Measurements from ENCODE around the gene TRAP1. TPM values are rescaled to one million over a fixed set of nuclear protein-coding genes. Genes with fewer than 3 reads are reported as not detected.
A peak's percentile ranks its signal among the peaks of the same experiment; 100 is the strongest.
"Not testable (repeated sequence)": the region's sequence is repeated elsewhere in the genome, so short reads cannot be mapped to it uniquely, and the experiment has no call there.

The TRAP1 gene
- total RNA-seq, 2 experiments from 2014 or later: 277 to 282 TPM

DNA sequence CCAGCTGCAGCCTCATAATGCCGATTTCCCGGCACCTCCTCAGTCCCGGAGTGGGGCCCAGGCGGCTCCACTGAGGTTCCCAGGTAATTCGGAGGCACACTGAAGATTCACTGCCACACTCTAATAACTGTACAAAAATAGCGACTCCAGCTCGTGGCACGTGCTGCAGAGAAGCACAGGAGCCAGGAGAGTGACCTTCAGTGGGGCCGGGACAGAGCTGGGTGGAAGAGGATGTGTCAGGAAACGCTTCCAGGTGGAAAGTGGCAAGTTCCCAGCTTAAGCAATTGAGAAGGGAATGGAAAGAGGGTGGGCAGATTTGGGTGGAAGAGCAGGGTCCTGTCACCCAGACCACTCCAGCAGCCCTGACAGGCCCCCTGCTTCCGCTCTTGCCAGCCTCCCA lies 3.1 kb upstream of the TRAP1 start:
- intact Hi-C loops (cut with micrococcal nuclease): no loop called here
- no peak for DNase-seq
- CTCF ChIA-PET: no interaction called here
- Mint-ChIP-seq H3K27me3 (no peaks in the 10 kb centered on the region), H3K4me3 (no peak overlapping the region), H3K36me3 (peaks cover 5% of the 10 kb centered on the region), H3K27ac (no peak overlapping the region), H3K4me1 (ENCODE audit: low read depth) (peaks cover 14% of the 10 kb centered on the region), H3K9me3 (no peaks in the 10 kb centered on the region)
- POLR2A ChIA-PET: no interaction called here

DNA sequence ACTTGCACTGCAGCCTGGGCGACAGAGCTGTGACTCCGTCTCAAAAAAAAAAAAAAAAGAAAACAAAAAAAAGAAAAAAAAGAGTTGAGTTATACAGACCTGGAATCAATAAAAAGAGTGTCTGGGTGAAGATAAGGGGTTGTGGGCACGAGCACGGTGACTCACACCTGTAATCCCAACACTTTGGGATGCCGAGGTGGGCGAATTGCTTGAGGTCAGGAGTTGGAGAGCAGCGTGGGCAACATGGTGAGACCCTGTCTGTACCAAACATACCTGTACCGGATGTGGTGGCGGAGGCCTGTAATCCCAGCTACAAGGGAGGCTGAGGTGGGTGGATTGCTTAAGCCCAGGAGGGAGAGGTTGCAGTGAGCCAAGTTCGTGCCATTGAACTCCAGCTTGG lies 1.3 kb upstream of the TRAP1 start:
- peaks cover 28% of the 10 kb centered on the region for H3K4me1 Mint-ChIP-seq (ENCODE audit: low read depth)
- DNase-seq: no peak
- H3K27ac Mint-ChIP-seq: no peak overlapping the region
- intact Hi-C loops (cut with micrococcal nuclease): loop anchor here (5.0 to 10.0 kb wide), 2 partner anchors 159 to 536 kb away; no protein-coding TSS in a partner anchor
- ChIA-PET CTCF (no interaction called here), POLR2A (interaction anchor here (0.8 kb wide), 1 partner anchor 535 kb away, joined by 3 read pairs; no protein-coding TSS in a partner anchor)
- H3K36me3 Mint-ChIP-seq: peaks cover 16% of the 10 kb centered on the region
- peak overlapping the region; percentile 59 for H3K4me3 Mint-ChIP-seq
- H3K9me3 Mint-ChIP-seq: no peaks in the 10 kb centered on the region
- no peaks in the 10 kb centered on the region for H3K27me3 Mint-ChIP-seq

DNA sequence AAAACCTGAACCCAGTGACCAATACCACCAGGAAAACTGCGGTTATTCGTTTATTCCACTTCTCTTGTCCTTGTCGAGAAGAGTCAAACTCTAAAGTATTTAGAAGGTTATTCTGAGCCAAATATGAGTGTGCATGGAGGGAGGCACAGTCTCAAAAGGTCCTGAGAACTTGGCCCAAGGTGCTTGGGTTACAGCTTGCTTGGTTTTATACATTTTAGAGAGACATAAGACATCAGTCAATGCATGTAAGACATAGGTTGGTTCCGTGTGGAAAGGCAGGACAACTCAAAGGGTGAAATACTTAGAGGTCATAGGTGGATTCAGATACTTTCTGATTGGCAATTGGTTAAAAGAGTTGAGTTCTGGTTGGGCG lies 681 bp upstream of the TRAP1 start:
- intact Hi-C loops (cut with micrococcal nuclease): loop anchor here (5.0 to 10.0 kb wide), 2 partner anchors 159 to 537 kb away; no protein-coding TSS in a partner anchor
- CTCF ChIA-PET: interaction anchor here (1.3 kb wide), 1 partner anchor 162 kb away, joined by 3 read pairs; no protein-coding TSS in a partner anchor

DNA sequence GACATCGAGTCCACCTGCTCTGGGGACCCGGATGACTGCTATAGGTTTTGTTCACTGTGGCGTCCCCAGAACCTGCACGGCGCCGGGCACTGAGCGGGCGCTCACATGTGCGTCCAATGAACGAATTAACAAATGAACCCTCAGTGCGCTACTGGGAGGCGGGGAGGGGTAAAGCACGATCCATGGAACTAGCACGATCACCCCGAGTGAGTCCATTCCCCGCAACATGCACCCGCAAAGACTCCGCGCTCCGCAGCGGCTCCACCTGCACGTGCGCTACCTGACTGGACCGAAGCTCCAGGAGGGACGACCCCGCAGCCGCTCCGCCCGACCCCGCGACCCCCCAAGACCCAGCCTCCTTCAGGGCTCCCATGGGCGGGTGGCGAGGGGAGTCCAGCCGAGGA lies 491 bp downstream of the TRAP1 start:
- peaks cover 35% of the 10 kb centered on the region for H3K4me1 Mint-ChIP-seq (ENCODE audit: low read depth)
- no peaks in the 10 kb centered on the region for H3K9me3 Mint-ChIP-seq
- peaks cover 27% of the 10 kb centered on the region for H3K36me3 Mint-ChIP-seq
- ChIA-PET CTCF (interaction anchor here (1.1 to 1.3 kb wide), 2 partner anchors 15 to 163 kb away, joined by 3 read pairs; no protein-coding TSS in a partner anchor), POLR2A (interaction anchor here (0.7 to 1.5 kb wide), 4 partner anchors 9 to 162 kb away, joined by 3 to 4 read pairs (median 4); no protein-coding TSS in a partner anchor)
- peak; percentile 53 for DNase-seq
- no peaks in the 10 kb centered on the region for H3K27me3 Mint-ChIP-seq
- H3K4me3 Mint-ChIP-seq: peak overlapping the region; percentile 93
- intact Hi-C loops (cut with micrococcal nuclease): loop anchor here (5.0 to 10.0 kb wide), 2 partner anchors 160 to 538 kb away; no protein-coding TSS in a partner anchor
- H3K27ac Mint-ChIP-seq: peak overlapping the region; percentile 83

More for the DNA sequence above, 681 bp upstream of the TRAP1 start:
- Mint-ChIP-seq H3K27ac (peak overlapping the region; percentile 80), H3K4me3 (peak overlapping the region; percentile 80), H3K27me3 (no peaks in the 10 kb centered on the region), H3K36me3 (peaks cover 21% of the 10 kb centered on the region), H3K9me3 (no peaks in the 10 kb centered on the region), H3K4me1 (ENCODE audit: low read depth) (peaks cover 29% of the 10 kb centered on the region)
- POLR2A ChIA-PET: interaction anchor here (0.7 to 1.5 kb wide), 4 partner anchors 27 to 535 kb away, joined by 3 to 4 read pairs (median 4); no protein-coding TSS in a partner anchor
- DNase-seq: no peak

DNA sequence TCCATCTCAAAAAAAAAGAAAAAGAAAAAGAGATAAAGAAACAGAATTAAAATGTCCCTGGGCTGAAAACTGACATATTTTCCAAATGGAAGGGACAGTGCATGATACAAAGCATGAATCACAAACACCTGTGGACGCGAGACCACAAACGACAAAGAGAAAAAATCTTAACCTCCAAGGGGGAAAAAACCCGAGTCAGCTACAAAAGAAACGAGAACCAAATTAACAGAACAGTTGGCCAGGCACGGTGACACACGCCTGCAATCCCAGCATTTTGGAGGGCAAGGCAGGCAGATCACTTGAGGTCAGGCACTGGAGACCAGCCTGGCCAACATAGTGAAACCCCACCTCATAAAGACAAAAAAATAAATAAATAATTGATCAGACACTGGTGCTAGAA lies 1.9 kb downstream of the TRAP1 start:
- Mint-ChIP-seq H3K4me3 (peak overlapping the region; percentile 32), H3K36me3 (peaks cover 27% of the 10 kb centered on the region), H3K27ac (no peak overlapping the region), H3K4me1 (ENCODE audit: low read depth) (peaks cover 37% of the 10 kb centered on the region), H3K27me3 (no peaks in the 10 kb centered on the region), H3K9me3 (no peaks in the 10 kb centered on the region)
- ChIA-PET CTCF (no interaction called here), POLR2A (no interaction called here)
- no peak for DNase-seq
- intact Hi-C loops (cut with micrococcal nuclease): loop anchor here (5.0 to 10.0 kb wide), 2 partner anchors 162 to 539 kb away; no protein-coding TSS in a partner anchor

DNA sequence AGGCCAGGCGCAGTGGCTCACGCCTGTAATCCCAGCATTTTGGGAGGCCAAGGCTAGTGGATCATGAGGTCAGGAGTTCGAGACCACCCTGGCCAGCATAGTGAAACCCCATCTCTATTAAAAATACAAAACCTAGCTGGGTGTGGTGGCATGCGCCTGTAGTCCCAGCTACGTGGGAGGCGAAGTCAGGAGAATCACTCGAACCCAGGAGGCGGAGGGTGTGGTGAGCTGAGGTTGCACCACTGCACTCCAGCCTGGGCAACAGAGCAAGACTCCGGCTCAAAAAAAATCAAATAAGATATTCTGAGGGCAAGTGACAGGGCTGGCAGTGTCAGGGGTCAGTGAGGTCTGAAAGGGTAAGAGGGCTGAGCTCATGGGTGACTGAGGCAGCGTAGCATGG lies 2.9 kb downstream of the TRAP1 start:
- peaks cover 37% of the 10 kb centered on the region for H3K4me1 Mint-ChIP-seq (ENCODE audit: low read depth)
- H3K36me3 Mint-ChIP-seq: peaks cover 33% of the 10 kb centered on the region
- intact Hi-C loops (cut with micrococcal nuclease): loop anchor here (10.0 kb wide), 1 partner anchor 540 kb away; no protein-coding TSS in a partner anchor
- H3K9me3 Mint-ChIP-seq, H3K4me3 Mint-ChIP-seq, H3K27me3 Mint-ChIP-seq, CTCF ChIA-PET, H3K27ac Mint-ChIP-seq, POLR2A ChIA-PET, DNase-seq: not testable (repeated sequence)

DNA sequence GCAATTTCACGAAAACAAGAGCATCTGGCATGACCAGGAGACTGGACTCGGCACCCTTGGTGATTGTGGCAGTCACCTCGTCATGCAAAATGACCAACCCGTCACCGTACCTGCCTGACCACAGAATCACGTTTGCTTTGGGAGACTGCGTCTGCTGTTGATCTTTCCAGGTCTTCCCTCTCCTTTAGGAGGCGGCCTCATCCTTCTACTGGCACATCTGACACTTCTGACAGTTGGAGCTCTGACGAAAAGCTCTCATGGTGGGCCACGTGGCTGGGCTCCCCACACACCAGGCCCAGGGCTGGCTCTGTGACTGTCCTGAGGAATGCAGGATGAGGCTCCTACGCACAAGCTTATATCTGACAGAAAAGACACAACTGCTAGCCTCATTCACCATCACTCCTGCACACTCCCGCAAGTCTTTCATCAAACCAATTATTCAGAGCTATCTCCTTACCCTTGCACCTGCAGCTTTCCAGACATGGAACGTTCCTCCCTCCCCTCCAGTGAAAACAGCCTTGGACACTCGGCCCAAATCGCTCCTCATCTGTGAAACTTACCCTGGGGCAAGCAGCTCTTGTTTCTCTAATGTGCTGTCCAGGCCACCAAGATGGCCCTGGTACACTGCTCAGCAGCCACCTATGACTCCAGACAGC lies 3.6 kb downstream of the TRAP1 start:
- Mint-ChIP-seq H3K27me3 (no peaks in the 10 kb centered on the region), H3K4me1 (ENCODE audit: low read depth) (peaks cover 37% of the 10 kb centered on the region), H3K36me3 (peaks cover 33% of the 10 kb centered on the region), H3K9me3 (no peaks in the 10 kb centered on the region), H3K4me3 (no peak overlapping the region), H3K27ac (no peak overlapping the region)
- ChIA-PET POLR2A (no interaction called here), CTCF (interaction anchor here (0.5 to 1.1 kb wide), 2 partner anchors 24 to 561 kb away, joined by 3 to 5 read pairs; no protein-coding TSS in a partner anchor)
- no peak for DNase-seq
- intact Hi-C loops (cut with micrococcal nuclease): loop anchor here (10.0 kb wide), 1 partner anchor 541 kb away; no protein-coding TSS in a partner anchor

DNA sequence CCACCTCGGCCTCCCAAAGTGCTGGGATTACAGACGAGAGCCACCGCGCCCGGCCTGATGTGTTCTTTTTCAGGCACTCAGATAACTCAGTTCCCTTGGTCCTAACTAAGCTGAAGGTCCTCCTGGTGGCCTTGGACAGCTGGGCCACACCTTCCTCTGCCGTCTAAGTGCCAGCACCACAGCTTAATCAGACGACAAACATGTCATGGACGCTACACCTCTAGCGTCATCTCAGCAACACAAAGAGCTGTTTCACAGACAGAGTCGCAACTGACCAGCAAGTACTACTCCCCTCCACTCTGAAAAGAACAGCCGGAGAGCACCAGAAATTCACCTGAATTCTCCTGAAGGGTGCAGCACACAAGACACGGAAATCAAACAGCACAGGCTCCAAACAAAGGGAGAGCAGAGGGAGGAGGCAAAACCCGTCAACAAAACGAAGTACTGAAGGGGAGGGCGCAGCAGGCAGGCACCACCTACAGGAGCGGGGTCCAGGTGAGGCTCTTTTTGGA lies 4.4 kb downstream of the TRAP1 start:
- H3K27me3 Mint-ChIP-seq: no peaks in the 10 kb centered on the region
- H3K27ac Mint-ChIP-seq: no peak overlapping the region
- no peak overlapping the region for H3K4me3 Mint-ChIP-seq
- ChIA-PET POLR2A (no interaction called here), CTCF (interaction anchor here (0.5 to 1.1 kb wide), 2 partner anchors 23 to 561 kb away, joined by 3 to 5 read pairs; no protein-coding TSS in a partner anchor)
- H3K36me3 Mint-ChIP-seq: peaks cover 33% of the 10 kb centered on the region
- no peaks in the 10 kb centered on the region for H3K9me3 Mint-ChIP-seq
- no peak for DNase-seq
- intact Hi-C loops (cut with micrococcal nuclease): loop anchor here (10.0 kb wide), 1 partner anchor 542 kb away; no protein-coding TSS in a partner anchor
- H3K4me1 Mint-ChIP-seq (ENCODE audit: low read depth): peaks cover 33% of the 10 kb centered on the region

DNA sequence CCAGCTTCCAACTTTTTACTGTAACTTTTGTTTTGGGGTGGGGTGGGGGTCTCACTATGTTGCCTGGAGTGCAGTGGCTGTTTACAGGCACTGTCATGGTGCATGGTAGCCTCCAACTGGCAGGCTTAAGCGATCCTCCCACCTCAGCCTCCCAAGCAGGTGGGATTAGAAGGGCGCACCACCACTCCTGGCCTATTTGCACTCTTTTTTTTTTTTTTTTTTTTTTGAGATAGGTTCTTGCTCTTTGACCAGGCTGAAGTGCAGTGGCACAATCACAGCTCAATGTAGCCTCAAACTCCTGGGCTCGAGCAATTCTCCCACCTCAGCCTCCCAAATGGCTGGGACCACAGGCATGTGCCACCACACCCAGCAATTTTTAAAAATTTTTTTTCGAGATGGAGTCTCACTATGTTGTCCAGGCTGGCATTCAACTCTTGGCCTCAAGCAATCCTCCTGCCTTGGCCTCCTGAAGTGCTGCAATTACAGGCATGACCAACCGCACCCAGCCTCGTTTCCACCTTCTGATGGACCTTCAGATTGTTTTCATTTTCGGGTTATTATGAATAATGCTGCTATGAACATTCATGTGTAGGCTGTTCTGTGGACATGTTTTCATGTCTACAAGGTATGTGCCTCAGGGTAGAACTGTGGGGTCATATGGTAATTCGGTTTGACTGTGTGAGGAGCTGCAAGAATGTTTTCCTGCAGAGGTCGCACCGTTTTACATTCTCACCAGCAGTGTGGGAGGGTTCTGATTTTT lies 10.9 kb downstream of the TRAP1 start:
- peaks cover 14% of the 10 kb centered on the region for H3K36me3 Mint-ChIP-seq
- H3K4me3 Mint-ChIP-seq: no peak overlapping the region
- no peaks in the 10 kb centered on the region for H3K4me1 Mint-ChIP-seq (ENCODE audit: low read depth)
- H3K27me3 Mint-ChIP-seq: no peaks in the 10 kb centered on the region
- ChIA-PET CTCF (no interaction called here), POLR2A (no interaction called here)
- H3K27ac Mint-ChIP-seq: no peak overlapping the region
- no peaks in the 10 kb centered on the region for H3K9me3 Mint-ChIP-seq
- intact Hi-C loops (cut with micrococcal nuclease): no loop called here
- no peak for DNase-seq

DNA sequence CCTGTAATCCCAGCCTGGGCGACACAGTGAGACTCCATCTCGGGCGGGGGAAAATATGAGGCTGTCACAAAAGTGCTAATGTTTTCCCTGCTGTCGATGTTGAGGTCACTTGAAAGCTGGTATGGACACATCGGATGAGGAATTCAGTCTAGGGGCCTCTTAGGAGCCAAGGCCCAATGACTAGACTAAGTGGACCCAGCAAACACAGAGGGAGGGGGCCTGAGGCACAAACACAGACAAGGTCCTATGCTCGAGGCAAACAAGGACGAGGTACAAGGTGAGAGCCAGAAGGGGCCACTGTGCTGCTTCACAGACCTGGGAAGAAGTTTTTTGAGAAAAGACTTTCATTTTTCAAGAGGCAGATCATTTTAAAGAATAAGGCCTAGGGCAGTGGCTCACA lies 15.2 kb downstream of the TRAP1 start:
- no peak overlapping the region for H3K27ac Mint-ChIP-seq
- DNase-seq: no peak
- ChIA-PET POLR2A (no interaction called here), CTCF (interaction anchor here (1.5 kb wide), 1 partner anchor 15 kb away, joined by 3 read pairs; no protein-coding TSS in a partner anchor)
- no peak overlapping the region for H3K4me3 Mint-ChIP-seq
- no peaks in the 10 kb centered on the region for H3K27me3 Mint-ChIP-seq
- H3K36me3 Mint-ChIP-seq: peaks cover 9% of the 10 kb centered on the region
- intact Hi-C loops (cut with micrococcal nuclease): no loop called here
- no peaks in the 10 kb centered on the region for H3K9me3 Mint-ChIP-seq
- H3K4me1 Mint-ChIP-seq (ENCODE audit: low read depth): peaks cover 6% of the 10 kb centered on the region

DNA sequence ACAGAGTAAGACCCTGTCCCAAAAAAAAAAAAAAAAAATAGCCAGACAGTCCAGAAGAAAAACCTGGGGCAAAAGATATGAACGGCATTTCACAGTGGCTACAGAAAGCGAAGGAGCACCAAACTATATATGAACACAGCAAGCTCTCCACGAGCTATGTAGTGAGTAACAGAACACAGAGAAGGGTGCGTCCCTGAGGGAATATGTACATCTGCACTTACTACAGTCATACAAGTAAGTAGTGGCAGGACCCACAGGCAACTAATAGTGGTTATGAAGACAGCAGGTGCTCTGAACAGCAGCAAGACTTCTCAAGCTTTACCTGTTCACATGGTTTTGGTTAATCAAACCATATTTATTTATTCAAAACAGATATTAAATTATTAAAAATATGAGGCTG lies 15.8 kb downstream of the TRAP1 start:
- no peaks in the 10 kb centered on the region for H3K27me3 Mint-ChIP-seq
- ChIA-PET POLR2A (no interaction called here), CTCF (interaction anchor here (1.3 to 1.5 kb wide), 2 partner anchors 10 to 15 kb away, joined by 3 read pairs; no protein-coding TSS in a partner anchor)
- no peak overlapping the region for H3K27ac Mint-ChIP-seq
- intact Hi-C loops (cut with micrococcal nuclease): no loop called here
- peaks cover 6% of the 10 kb centered on the region for H3K4me1 Mint-ChIP-seq (ENCODE audit: low read depth)
- peaks cover 6% of the 10 kb centered on the region for H3K36me3 Mint-ChIP-seq
- H3K9me3 Mint-ChIP-seq: no peaks in the 10 kb centered on the region
- H3K4me3 Mint-ChIP-seq: no peak overlapping the region
- DNase-seq: no peak

DNA sequence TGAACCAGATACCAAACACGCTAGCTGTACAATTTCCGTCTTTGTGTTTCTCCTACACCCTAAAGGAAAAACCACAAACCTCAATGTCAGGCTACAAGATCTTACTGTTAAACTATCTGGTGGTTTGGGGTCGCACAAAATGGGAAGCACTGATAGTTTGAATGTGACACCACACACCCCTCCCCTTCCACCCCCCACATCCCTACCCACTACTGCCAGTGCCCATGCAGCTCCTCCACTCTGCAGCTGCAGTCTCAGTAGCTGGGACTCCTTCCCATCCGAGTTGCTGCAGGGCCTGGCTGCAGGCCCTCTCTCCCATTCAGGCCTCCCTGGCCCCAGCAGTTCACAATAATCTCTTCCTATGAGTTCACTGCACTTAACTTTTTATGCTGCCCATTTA lies 18.4 kb downstream of the TRAP1 start:
- H3K4me3 Mint-ChIP-seq: no peak overlapping the region
- POLR2A ChIA-PET: no interaction called here
- CTCF ChIA-PET: interaction anchor here (0.6 kb wide), 1 partner anchor 43 kb away, joined by 3 read pairs; no protein-coding TSS in a partner anchor
- DNase-seq: no peak
- intact Hi-C loops (cut with micrococcal nuclease): no loop called here
- H3K27ac Mint-ChIP-seq: no peak overlapping the region
- no peaks in the 10 kb centered on the region for H3K9me3 Mint-ChIP-seq
- peaks cover 10% of the 10 kb centered on the region for H3K36me3 Mint-ChIP-seq
- no peaks in the 10 kb centered on the region for H3K27me3 Mint-ChIP-seq
- H3K4me1 Mint-ChIP-seq (ENCODE audit: low read depth): peaks cover 6% of the 10 kb centered on the region

Data from activated CD4-positive, alpha-beta memory T cell treated with anti-CD3 and anti-CD28 coated beads for 36 hours (primary cell).